AG04449 (cell line): ENCODE data around the gene RPRD2.

Experiments used
- CTCF ChIA-PET: fragments of 350-600 bp; formaldehyde crosslinking; extraction: SDS; loops from one replicate; lab custom pipeline; 2021; ENCODE audit warnings: antibody characterized with exemption; lab: Yijun Ruan, JAX
- POLR2A ChIA-PET: fragments of 400-600, 350-600 bp; formaldehyde crosslinking; extraction: SDS; loops from one replicate; lab custom pipeline; 2020; ENCODE audit warnings: antibody characterized with exemption, inconsistent platforms; lab: Yijun Ruan, JAX
- DNase-seq: peaks from one replicate; pipeline ENCODE4 v3.0.0-alpha.2; 2010; ENCODE audit warnings: low read depth, low spot score
- H3K4me3 ChIP-seq: 2 replicates; pipeline ENCODE4 v1.5.1; 2011; ENCODE audit warnings: low read depth, mild to moderate bottlenecking, control low read depth, low read length
- TF ChIP-seq, protein P1 (sequence below): IDR thresholded peaks from one replicate; pipeline ENCODE4 v1.5.1; 2011; ENCODE audit warnings: mild to moderate bottlenecking, moderate library complexity, low read length, control low read depth, inconsistent platforms; ENCODE audit not compliant: insufficient read depth; ENCODE audit errors: missing control alignments

RPRD2 gene

GRCh38 chr1:150469291-150469690, 105.3 kb downstream of the RPRD2 start:
- ChIA-PET POLR2A (no interaction called here), CTCF (interaction anchor here (0.7 to 2.6 kb wide), 6 partner anchors 12 to 214 kb away, joined by 3 to 8 read pairs (median 5); partner anchors contain the start of gene FALEC)
- TF ChIP-seq, protein P1, sequence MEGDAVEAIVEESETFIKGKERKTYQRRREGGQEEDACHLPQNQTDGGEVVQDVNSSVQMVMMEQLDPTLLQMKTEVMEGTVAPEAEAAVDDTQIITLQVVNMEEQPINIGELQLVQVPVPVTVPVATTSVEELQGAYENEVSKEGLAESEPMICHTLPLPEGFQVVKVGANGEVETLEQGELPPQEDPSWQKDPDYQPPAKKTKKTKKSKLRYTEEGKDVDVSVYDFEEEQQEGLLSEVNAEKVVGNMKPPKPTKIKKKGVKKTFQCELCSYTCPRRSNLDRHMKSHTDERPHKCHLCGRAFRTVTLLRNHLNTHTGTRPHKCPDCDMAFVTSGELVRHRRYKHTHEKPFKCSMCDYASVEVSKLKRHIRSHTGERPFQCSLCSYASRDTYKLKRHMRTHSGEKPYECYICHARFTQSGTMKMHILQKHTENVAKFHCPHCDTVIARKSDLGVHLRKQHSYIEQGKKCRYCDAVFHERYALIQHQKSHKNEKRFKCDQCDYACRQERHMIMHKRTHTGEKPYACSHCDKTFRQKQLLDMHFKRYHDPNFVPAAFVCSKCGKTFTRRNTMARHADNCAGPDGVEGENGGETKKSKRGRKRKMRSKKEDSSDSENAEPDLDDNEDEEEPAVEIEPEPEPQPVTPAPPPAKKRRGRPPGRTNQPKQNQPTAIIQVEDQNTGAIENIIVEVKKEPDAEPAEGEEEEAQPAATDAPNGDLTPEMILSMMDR, result no peak
- no peak for DNase-seq
- H3K4me3 ChIP-seq, result no peak overlapping the region

DNA sequence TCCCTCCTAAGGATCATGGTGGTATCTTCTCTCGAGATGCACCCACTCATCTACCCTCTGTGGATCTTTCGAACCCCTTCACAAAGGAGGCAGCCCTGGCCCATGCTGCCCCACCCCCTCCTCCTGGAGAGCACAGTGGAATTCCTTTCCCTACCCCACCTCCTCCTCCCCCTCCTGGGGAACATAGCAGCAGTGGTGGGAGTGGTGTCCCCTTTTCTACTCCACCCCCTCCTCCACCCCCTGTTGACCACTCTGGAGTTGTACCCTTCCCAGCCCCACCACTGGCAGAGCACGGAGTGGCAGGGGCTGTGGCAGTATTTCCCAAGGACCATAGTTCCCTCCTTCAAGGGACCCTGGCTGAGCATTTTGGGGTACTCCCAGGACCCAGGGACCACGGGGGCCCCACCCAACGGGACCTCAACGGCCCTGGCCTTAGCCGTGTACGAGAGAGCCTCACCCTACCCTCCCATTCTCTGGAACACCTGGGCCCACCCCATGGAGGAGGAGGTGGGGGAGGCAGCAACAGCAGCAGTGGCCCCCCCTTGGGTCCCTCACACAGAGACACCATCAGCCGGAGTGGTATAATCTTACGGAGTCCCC, 108.8 kb downstream of the RPRD2 start:
- ChIA-PET CTCF (interaction anchor here (1.3 to 1.6 kb wide), 2 partner anchors 9 to 60 kb away, joined by 4 to 5 read pairs; no protein-coding TSS in a partner anchor), POLR2A (no interaction called here)
- no peak for DNase-seq
- TF ChIP-seq, protein P1, result no peak
- no peak overlapping the region for H3K4me3 ChIP-seq

DNA sequence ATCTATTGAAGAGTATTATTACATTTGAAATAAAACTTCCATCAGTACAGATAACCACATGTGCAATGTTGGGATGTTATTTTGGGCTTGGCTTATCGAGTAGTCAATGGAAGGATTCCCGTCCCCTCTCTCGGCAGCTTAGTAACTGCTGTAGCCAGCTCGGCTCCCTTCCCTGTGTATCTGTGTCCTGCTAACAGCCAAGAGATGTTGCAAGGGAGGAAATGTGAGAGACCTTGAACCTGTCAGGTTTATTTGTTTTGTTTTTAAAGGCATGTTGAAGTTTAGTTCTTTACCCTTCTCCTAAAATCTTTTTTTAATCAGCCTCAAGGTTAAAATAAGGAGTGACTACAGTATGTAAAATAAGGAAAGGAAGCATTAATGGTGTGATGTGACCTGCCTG, 109.7 kb downstream of the RPRD2 start:
- no peak overlapping the region for H3K4me3 ChIP-seq
- ChIA-PET CTCF (interaction anchor here (1.9 kb wide), 1 partner anchor 10 kb away, joined by 7 read pairs; no protein-coding TSS in a partner anchor), POLR2A (no interaction called here)
- no peak for DNase-seq
- TF ChIP-seq, protein P1, result no peak

GRCh38 chr1:150474869-150475268, 110.9 kb downstream of the RPRD2 start:
- POLR2A ChIA-PET, result no interaction called here
- H3K4me3 ChIP-seq, result no peak overlapping the region
- CTCF ChIA-PET, result interaction anchor here (1.0 to 1.9 kb wide), 3 partner anchors 9 to 11 kb away, joined by 4 to 7 read pairs (median 5); no protein-coding TSS in a partner anchor
- TF ChIP-seq, protein P1, result no peak
- no peak for DNase-seq

- POLR2A ChIA-PET, result no interaction called here
- no peak for DNase-seq
- TF ChIP-seq, protein P1, result no peak
Measured at GRCh38 chr1:150476754-150477153, 112.8 kb downstream of the RPRD2 start.

GRCh38 chr1:150477320-150477719, 113.4 kb downstream of the RPRD2 start:
- no peak overlapping the region for H3K4me3 ChIP-seq
- POLR2A ChIA-PET, result no interaction called here
- CTCF ChIA-PET, result interaction anchor here (1.0 kb wide), 1 partner anchor 10 kb away, joined by 3 read pairs; the partner anchor contains the start of gene TARS2
- no peak for DNase-seq
- TF ChIP-seq, protein P1, result no peak

More at GRCh38 chr1:150476754-150477153, 112.8 kb downstream of the RPRD2 start:
- CTCF ChIA-PET, result no interaction called here
- no peak overlapping the region for H3K4me3 ChIP-seq
